Smooth muscle cell (in vitro differentiated cells): ENCODE results near the gene RALGPS1. TPM values are rescaled to one million over a fixed set of nuclear protein-coding genes. Genes with fewer than 3 reads are reported as not detected.

Experiments used
- DNase-seq: peaks from one replicate; lab custom pipeline; 2025; ENCODE audit not compliant: unreplicated experiment; lab: John Stamatoyannopoulos, UW
- H2AFZ ChIP-seq: fragments of 200-600 bp; sonication (generic); 2 replicates; pipeline ENCODE4 v1.6.0; 2016; ENCODE audit warnings: antibody characterized with exemption, low read depth, mild to moderate bottlenecking
- H3F3A ChIP-seq: fragments of 200-600 bp; sonication (generic); 2 replicates; pipeline ENCODE4 v1.6.0; 2017; ENCODE audit warnings: antibody characterized with exemption, low read depth
- H3K27ac ChIP-seq: fragments of 200-600 bp; sonication (generic); 2 replicates; pipeline ENCODE4 v1.5.1; 2016; ENCODE audit warnings: low read depth, mild to moderate bottlenecking
- H3K27me3 ChIP-seq: fragments of 200-600 bp; sonication (generic); 2 replicates; pipeline ENCODE4 v1.6.1; 2016; ENCODE audit warnings: low read depth, mild to moderate bottlenecking
- H3K36me3 ChIP-seq: fragments of 200-600 bp; sonication (generic); 2 replicates; pipeline ENCODE4 v1.5.1; 2016; ENCODE audit warnings: low read depth
- H3K4me1 ChIP-seq: fragments of 200-600 bp; sonication (generic); 2 replicates; pipeline ENCODE4 v1.5.1; 2016; ENCODE audit warnings: low read depth
- H3K4me2 ChIP-seq: fragments of 200-600 bp; sonication (generic); 2 replicates; pipeline ENCODE4 v1.6.0; 2016; ENCODE audit warnings: mild to moderate bottlenecking
- H3K4me3 ChIP-seq: fragments of 200-600 bp; sonication (generic); 2 replicates; pipeline ENCODE4 v1.5.1; 2016; ENCODE audit warnings: mild to moderate bottlenecking
- H3K79me2 ChIP-seq: fragments of 200-600 bp; sonication (generic); 2 replicates; pipeline ENCODE4 v1.6.0; 2016; ENCODE audit warnings: low read depth, mild to moderate bottlenecking
- H3K9ac ChIP-seq: fragments of 200-600 bp; sonication (generic); 2 replicates; pipeline ENCODE4 v1.6.0; 2016; ENCODE audit warnings: low read depth
- H3K9me3 ChIP-seq: fragments of 200-600 bp; sonication (generic); replicated peaks from 2 replicates; pipeline ENCODE4 v1.5.1; 2016; ENCODE audit warnings: low read depth
- H4K20me1 ChIP-seq: fragments of 200-600 bp; sonication (generic); 2 replicates; pipeline ENCODE4 v1.6.0; 2016; ENCODE audit warnings: low read depth
- CTCF ChIP-seq: fragments of 200-600 bp; sonication (generic); IDR thresholded peaks from 2 replicates; pipeline ENCODE4 v1.5.1; 2017; ENCODE audit warnings: borderline replicate concordance, mild to moderate bottlenecking, antibody characterized with exemption; ENCODE audit not compliant: insufficient read depth, poor library complexity, severe bottlenecking
- WGBS: methylation state at CpG from one replicate; pipeline ENCODE4 v1.1.7; 2016; ENCODE audit warnings: low lambda C conversion rate; 5-methylcytosine and 5-hydroxymethylcytosine counted together
- polyA plus RNA-seq: library from polyadenylated mRNA; unstranded; fragments of >200 nt; fragmentation: Nextera tagmentation; extraction: Ambion mirVana; gene quantifications from 2 replicates; pipeline ENCODE4 v1.2.1, GENCODE V29; 2016
- total RNA-seq: library from RNA; depleted of rRNA; stranded (reverse); fragments of >200 nt; gene quantifications from 2 replicates; pipeline ENCODE4 v1.2.3, GENCODE V29; 2014

Gene RALGPS1
- total and polyA plus RNA-seq, 2 experiments from 2014 or later, result 2.1 to 4.0 TPM

DNA sequence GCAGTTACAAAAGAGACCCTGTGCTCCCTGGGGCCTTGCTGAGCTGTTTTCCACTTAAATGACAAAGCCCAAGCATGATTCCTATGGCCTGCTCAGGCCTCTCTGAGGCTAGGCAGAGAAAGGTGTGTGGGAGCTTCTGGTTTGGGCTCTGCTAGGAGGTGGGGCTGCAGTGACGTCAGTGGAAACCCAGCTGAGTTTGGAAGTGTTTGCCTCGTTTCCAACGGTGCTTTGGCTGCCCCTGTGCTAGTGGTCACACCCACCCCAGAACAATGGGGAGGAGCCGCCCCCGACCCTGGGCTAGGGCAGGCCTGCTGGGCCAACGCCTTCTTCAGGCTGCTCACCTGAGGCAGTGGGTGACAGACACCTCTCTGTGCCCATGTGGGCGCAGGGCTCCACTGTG lies 197.5 kb downstream of the RALGPS1 start:
- H3K9ac ChIP-seq, result no peak overlapping the region
- no peak for DNase-seq

GRCh38 chr9:127112735-127113161 lies 198.2 kb downstream of the RALGPS1 start:
- no peaks in the 10 kb centered on the region for H4K20me1 ChIP-seq
- H3K9ac ChIP-seq, result no peak overlapping the region
- no peaks in the 10 kb centered on the region for H3K79me2 ChIP-seq
- no peaks in the 10 kb centered on the region for H3K9me3 ChIP-seq
- TF ChIP-seq CTCF, result no peak
- H2AFZ ChIP-seq, result no peak overlapping the region
- no peak overlapping the region for H3K27ac ChIP-seq
- WGBS, result 96% methylated on average over 3 of the region's 3 CpGs
- no peaks in the 10 kb centered on the region for H3F3A ChIP-seq
- no peak overlapping the region for H3K4me2 ChIP-seq
- no peaks in the 10 kb centered on the region for H3K27me3 ChIP-seq
- no peaks in the 10 kb centered on the region for H3K36me3 ChIP-seq
- no peak overlapping the region for H3K4me3 ChIP-seq
- no peak for DNase-seq
- H3K4me1 ChIP-seq, result peaks cover 4% of the 10 kb centered on the region

More for the DNA sequence above, 197.5 kb downstream of the RALGPS1 start:
- Histone ChIP-seq H4K20me1 (no peaks in the 10 kb centered on the region), H3K79me2 (no peaks in the 10 kb centered on the region), H3K9me3 (no peaks in the 10 kb centered on the region), H3K4me3 (no peak overlapping the region), H3K27me3 (no peaks in the 10 kb centered on the region), H3K27ac (no peak overlapping the region), H2AFZ (no peak overlapping the region), H3F3A (no peaks in the 10 kb centered on the region), H3K36me3 (no peaks in the 10 kb centered on the region), H3K4me2 (no peak overlapping the region), H3K4me1 (peaks cover 4% of the 10 kb centered on the region)
- 68% methylated on average over 7 of the region's 7 CpGs for WGBS
- no peak for TF ChIP-seq CTCF

DNA sequence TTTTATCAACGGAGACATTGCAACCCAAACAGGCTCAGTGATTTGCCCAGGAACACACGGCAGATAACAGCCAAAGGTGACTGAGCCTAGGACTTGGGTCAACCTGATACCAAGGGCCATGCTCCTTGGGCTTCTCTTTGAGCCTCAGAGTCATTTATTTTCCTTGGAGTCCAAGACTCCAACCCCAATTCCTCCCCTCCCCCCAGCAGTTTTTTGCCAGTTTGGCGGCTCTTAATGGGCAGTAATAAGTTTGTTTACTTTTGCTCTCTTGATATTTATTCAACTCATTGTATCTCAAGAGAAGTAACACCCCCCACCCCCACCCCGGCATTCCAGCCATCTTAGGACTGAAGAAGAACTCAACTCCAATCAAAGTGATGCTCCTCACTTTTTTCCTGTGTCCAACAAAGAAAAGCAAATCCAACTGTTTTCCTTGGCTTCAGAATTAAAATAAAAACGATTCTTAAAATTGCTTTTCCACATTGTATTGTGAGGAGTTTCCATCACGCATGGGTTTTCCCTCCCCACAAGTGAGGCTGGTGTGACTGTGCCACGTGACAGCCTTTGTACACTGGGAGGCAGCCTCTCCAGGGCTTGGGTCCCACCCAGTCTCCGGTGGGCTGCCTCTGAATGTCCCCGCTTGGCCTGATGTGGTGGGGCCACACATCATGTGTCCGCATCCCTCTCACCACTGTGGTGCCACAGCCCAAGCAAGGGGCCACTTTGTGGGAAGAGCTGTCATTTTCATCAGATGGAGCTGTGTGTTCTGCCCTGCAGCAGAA lies 198.8 kb downstream of the RALGPS1 start:
- Histone ChIP-seq H3K4me2 (no peak overlapping the region), H3K4me3 (no peak overlapping the region), H3K79me2 (no peaks in the 10 kb centered on the region), H3F3A (no peaks in the 10 kb centered on the region), H3K27me3 (no peaks in the 10 kb centered on the region), H2AFZ (no peak overlapping the region), H3K9ac (no peak overlapping the region), H4K20me1 (no peaks in the 10 kb centered on the region), H3K27ac (no peak overlapping the region), H3K9me3 (no peaks in the 10 kb centered on the region), H3K4me1 (peaks cover 4% of the 10 kb centered on the region), H3K36me3 (no peaks in the 10 kb centered on the region)
- TF ChIP-seq CTCF, result no peak
- 94% methylated on average over 10 of the region's 10 CpGs for whole genome bisulfite sequencing
- DNase-seq, result no peak

DNA sequence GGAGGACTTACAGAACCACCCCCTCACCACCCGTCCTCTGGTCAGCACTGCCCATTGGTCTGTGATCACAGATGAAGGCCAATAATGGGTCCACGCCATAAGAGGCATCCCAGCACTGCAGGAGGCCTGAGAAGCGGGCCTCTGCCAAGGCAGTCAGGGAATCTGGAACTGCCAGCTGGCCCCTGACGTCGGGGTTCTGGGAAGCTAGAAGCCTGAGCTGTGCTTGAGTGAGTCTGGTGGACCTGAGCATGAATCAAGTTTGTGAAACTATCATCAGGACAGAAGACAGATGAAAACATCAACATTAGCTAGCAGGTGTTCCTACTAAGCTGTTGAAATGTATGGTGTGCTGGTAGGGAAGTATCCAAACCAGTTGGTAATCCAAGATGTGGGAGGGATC lies 200.0 kb downstream of the RALGPS1 start:
- Histone ChIP-seq H3K9ac (no peak overlapping the region), H3K4me1 (peaks cover 4% of the 10 kb centered on the region), H2AFZ (no peak overlapping the region), H3K4me2 (no peak overlapping the region), H3K27ac (no peak overlapping the region), H3K36me3 (no peaks in the 10 kb centered on the region), H3K27me3 (no peaks in the 10 kb centered on the region), H3F3A (no peaks in the 10 kb centered on the region), H3K79me2 (no peaks in the 10 kb centered on the region), H3K4me3 (no peak overlapping the region), H4K20me1 (no peaks in the 10 kb centered on the region), H3K9me3 (no peaks in the 10 kb centered on the region)
- 93% methylated on average over 5 of the region's 5 CpGs for WGBS
- no peak for DNase-seq
- no peak for TF ChIP-seq CTCF
